Naive B cell (primary cell): ENCODE measurements around the gene CNOT10. TPM values are rescaled to one million over a fixed set of nuclear protein-coding genes. Genes with fewer than 3 reads are reported as not detected.

Source experiments
- ATAC-seq, 2 donors: fragments of 150-1000 bp; cut with Tn5 transposase; 2 replicates each; pipeline ENCODE4 v1.10.0; 2021; ENCODE audit warnings: low read depth in 2 of 2, mild to moderate bottlenecking in 2 of 2, moderate library complexity in 2 of 2
- DNase-seq: peaks from one replicate; pipeline ENCODE4 v3.0.0; 2022
- H3K27ac Mint-ChIP-seq, 6 donors: one replicate each; pipeline ENCODE4 v1.8.0; 2020 to 2022; ENCODE audit warnings: mild to moderate bottlenecking in 6 of 6, mixed read lengths in 6 of 6, moderate library complexity in 5 of 6, inconsistent platforms in 2 of 6
- H3K27me3 Mint-ChIP-seq, 3 donors: one replicate each; pipeline ENCODE4 v1.8.0; 2021 to 2022; ENCODE audit warnings: mixed read lengths in 3 of 3, mild to moderate bottlenecking in 1 of 3
- H3K36me3 Mint-ChIP-seq, 2 donors: one replicate each; pipeline ENCODE4 v1.8.0; 2020 to 2022; ENCODE audit warnings: mixed read lengths in 2 of 2, inconsistent platforms in 1 of 2, mild to moderate bottlenecking in 1 of 2
- H3K4me1 Mint-ChIP-seq, 3 donors: one replicate each; pipeline ENCODE4 v1.8.0; 2020 to 2022; ENCODE audit warnings: mixed read lengths in 3 of 3, inconsistent platforms in 1 of 3, mild to moderate bottlenecking in 1 of 3, moderate library complexity in 1 of 3
- H3K4me3 Mint-ChIP-seq, 8 donors: one replicate each; pipeline ENCODE4 v1.8.0; 2020 to 2022; ENCODE audit warnings: mild to moderate bottlenecking in 8 of 8, mixed read lengths in 8 of 8, moderate library complexity in 8 of 8, inconsistent platforms in 2 of 8
- H3K9me3 Mint-ChIP-seq, 7 donors: one replicate each; pipeline ENCODE4 v1.8.0; 2020 to 2022; ENCODE audit warnings: mixed read lengths in 7 of 7, mild to moderate bottlenecking in 5 of 7, inconsistent platforms in 2 of 7, moderate library complexity in 1 of 7
- polyA plus RNA-seq, 6 donors: library from polyadenylated mRNA; unstranded; fragments of 300-500 nt; fragmentation: Illumina TruSeq; gene quantifications; one replicate each; pipeline ENCODE4 v1.2.3, GENCODE V29; 2021; ENCODE audit warnings: low read depth in 6 of 6

Gene CNOT10
- polyA plus RNA-seq, 6 donors from 2014 or later, result 25.9 to 40.6 (median 31.9) TPM

GRCh38 chr3:32818229-32818969, 133.4 kb downstream of the CNOT10 start:
- Mint-ChIP-seq H3K4me1 (peaks cover 8 to 28% (median 14%) of the 10 kb centered on the region in 3 donors), H3K36me3 (no peaks in the 10 kb centered on the region), H3K27me3 (peaks cover 37 to 55% (median 43%) of the 10 kb centered on the region in 3 donors), H3K9me3 (no peaks in the 10 kb centered on the region), H3K27ac (peak overlapping the region in 1 of 6 donors; percentile 10), H3K4me3 (peak overlapping the region in 7 of 8 donors; percentile 51 to 86 (median 80))
- ATAC-seq, result no peak
- DNase-seq, result no peak

- Mint-ChIP-seq H3K27me3 (peaks cover 37 to 55% (median 43%) of the 10 kb centered on the region in 3 donors), H3K4me1 (peaks cover 8 to 28% (median 14%) of the 10 kb centered on the region in 3 donors), H3K27ac (peak overlapping the region in 1 of 6 donors; percentile 10), H3K9me3 (no peaks in the 10 kb centered on the region), H3K36me3 (no peaks in the 10 kb centered on the region), H3K4me3 (peak overlapping the region; percentile 15 to 86 (median 80))
- no peak for ATAC-seq
- no peak for DNase-seq
Observed at GRCh38 chr3:32818970-32819511, 134.1 kb downstream of the CNOT10 start.

DNA sequence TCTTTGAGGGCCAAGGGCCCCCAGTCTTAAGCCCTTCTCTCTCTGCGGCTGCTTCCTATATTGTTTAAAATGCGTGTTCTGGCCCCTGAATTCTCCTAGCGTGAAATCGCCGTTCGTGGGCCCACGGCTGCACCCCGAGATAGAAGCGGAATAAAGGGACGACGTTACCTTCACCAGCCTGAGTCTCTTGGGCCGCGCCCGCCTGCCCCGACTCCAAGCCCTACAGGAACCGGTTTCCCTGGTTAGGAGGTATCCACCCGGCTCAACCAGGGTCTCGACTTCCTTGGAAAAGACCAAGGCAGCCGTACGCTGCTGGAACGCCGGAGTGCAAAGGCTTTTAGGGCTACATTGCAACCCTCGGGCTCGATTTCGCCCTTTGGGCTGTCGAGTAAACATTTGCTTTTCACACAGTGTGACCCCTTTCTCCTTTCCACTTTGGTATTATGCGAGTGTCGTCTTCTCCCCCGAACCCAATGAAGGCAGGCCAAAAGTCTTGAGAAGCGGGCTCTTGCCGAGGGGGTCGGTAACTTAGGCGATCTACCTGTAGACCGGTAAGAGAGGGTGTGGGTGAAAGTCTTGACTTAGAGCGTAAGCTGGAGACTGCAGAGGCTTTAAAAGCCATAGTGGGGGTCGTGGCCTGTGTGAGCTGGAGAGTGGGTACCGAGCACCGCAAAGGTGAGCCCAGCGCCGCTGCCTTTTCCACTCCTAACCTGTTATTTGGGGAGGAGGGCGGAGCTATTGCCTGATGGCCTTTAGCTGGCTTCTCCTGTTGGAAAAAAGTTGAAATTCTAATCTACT, 134.8 kb downstream of the CNOT10 start:
- ATAC-seq, result no peak
- Mint-ChIP-seq H3K36me3 (no peaks in the 10 kb centered on the region), H3K27me3 (peaks cover 35 to 50% (median 36%) of the 10 kb centered on the region in 3 donors), H3K27ac (no peak overlapping the region), H3K4me1 (peaks cover 5 to 21% (median 9%) of the 10 kb centered on the region in 3 donors), H3K9me3 (no peaks in the 10 kb centered on the region), H3K4me3 (peak overlapping the region; percentile 18 to 86 (median 80))
- no peak for DNase-seq

GRCh38 chr3:32820430-32820829, 135.4 kb downstream of the CNOT10 start:
- peak overlapping the region in 2 of 8 donors; percentile 18 to 45 for H3K4me3 Mint-ChIP-seq
- no peak for ATAC-seq
- DNase-seq, result no peak
- no peak overlapping the region for H3K27ac Mint-ChIP-seq
- peaks cover 28 to 46% (median 36%) of the 10 kb centered on the region in 3 donors for H3K27me3 Mint-ChIP-seq
- H3K9me3 Mint-ChIP-seq, result no peaks in the 10 kb centered on the region
- H3K36me3 Mint-ChIP-seq, result no peaks in the 10 kb centered on the region
- H3K4me1 Mint-ChIP-seq, result peaks cover 5 to 14% (median 7%) of the 10 kb centered on the region in 3 donors

- DNase-seq (no peak), ATAC-seq (no peak)
- no peaks in the 10 kb centered on the region for H3K9me3 Mint-ChIP-seq
- peak overlapping the region in 1 of 8 donors; percentile 45 for H3K4me3 Mint-ChIP-seq
- H3K27ac Mint-ChIP-seq, result no peak overlapping the region
- H3K4me1 Mint-ChIP-seq, result peaks cover 5 to 7% (median 7%) of the 10 kb centered on the region in 3 donors
- H3K36me3 Mint-ChIP-seq, result no peaks in the 10 kb centered on the region
- peaks cover 21 to 39% (median 29%) of the 10 kb centered on the region in 3 donors for H3K27me3 Mint-ChIP-seq
Observed at GRCh38 chr3:32820971-32821685, 136.1 kb downstream of the CNOT10 start.

DNA sequence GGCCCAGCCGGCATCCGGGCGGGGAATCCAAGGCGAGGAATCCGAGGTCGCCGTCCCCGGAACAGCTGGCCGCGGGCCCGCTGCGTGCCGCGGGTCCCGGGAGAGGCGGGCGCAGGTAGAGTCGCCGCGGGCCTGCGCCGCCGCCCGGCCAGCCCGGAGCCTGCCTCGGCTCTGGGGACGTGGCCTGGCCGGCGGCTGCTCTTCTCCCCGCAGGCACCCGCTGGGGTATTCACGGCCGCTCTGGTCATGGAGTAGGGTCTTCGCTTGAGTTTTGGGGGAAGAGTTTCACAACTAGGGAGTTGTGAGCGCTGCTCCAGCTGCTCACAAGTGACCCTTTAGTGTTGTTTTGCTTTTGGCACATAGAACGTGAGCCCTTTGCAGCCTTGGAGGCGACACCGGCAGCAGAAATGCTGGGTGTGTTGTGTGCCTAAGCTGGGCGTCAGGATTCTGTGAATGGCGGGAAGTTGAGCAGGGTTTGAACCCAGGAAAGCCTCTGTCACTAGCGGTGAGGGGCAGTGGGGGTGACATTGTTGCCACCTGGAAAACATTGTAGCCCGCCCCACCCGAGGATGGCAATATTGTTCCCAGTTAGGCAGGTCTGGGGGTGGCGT, 136.8 kb downstream of the CNOT10 start:
- Mint-ChIP-seq H3K27me3 (peaks cover 19 to 35% (median 29%) of the 10 kb centered on the region in 3 donors), H3K4me1 (peaks cover 5 to 7% (median 6%) of the 10 kb centered on the region in 3 donors), H3K9me3 (no peaks in the 10 kb centered on the region), H3K27ac (no peak overlapping the region), H3K4me3 (no peak overlapping the region), H3K36me3 (no peaks in the 10 kb centered on the region)
- ATAC-seq (no peak), DNase-seq (no peak)

- no peaks in the 10 kb centered on the region for H3K9me3 Mint-ChIP-seq
- H3K27ac Mint-ChIP-seq, result no peak overlapping the region
- H3K27me3 Mint-ChIP-seq, result peaks cover 15 to 35% (median 26%) of the 10 kb centered on the region in 3 donors
- no peaks in the 10 kb centered on the region for H3K36me3 Mint-ChIP-seq
- H3K4me3 Mint-ChIP-seq, result no peak overlapping the region
- peaks cover 5 to 7% (median 6%) of the 10 kb centered on the region in 3 donors for H3K4me1 Mint-ChIP-seq
- ATAC-seq (no peak), DNase-seq (no peak)
Observed at GRCh38 chr3:32822609-32823498, 137.9 kb downstream of the CNOT10 start.

Other genes starting within 250 kb of the CNOT10 start
- 100 to 1,000 TPM in 4 of 6 donors, 10 to 100 TPM in 2; 89.7 to 156 (median 106) TPM for gene CMTM6, start 182.3 kb upstream of the CNOT10 start, polyA plus RNA-seq
- 10 to 100 TPM; 23.9 to 35.6 (median 32.2) TPM for gene DYNC1LI1, start 114.3 kb upstream of the CNOT10 start, polyA plus RNA-seq
- gene TRIM71, start 132.8 kb downstream of the CNOT10 start, polyA plus RNA-seq, result not detected